Measurements from ENCODE around the gene ERBIN. TPM values are rescaled to one million over a fixed set of nuclear protein-coding genes. Genes with fewer than 3 reads are reported as not detected.
"Not testable (repeated sequence)": the region's sequence is repeated elsewhere in the genome, so short reads cannot be mapped to it uniquely, and the experiment has no call there.

Gene ERBIN
- total and polyA plus RNA-seq, 7 donors, result 31.9 to 101 (median 64.9) TPM

DNA sequence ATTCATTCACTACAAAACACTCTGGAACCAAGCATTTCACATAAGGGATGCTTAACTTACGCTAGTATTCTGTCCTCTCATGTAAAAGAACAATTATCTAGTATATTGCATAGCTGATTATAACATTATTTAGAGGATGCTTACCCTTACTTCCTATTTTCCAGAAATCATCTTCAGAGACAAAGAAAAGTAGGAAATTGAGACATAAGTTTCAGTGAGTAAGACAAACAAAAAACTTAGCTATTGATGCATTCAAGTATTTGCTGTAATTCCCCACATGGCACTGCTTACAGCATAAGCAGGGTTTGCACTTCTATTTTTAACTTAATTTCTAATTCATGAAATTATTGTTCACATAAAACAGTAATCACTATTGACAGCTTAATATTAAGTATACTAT, 112.9 kb downstream of the ERBIN start:
- no peaks in the 10 kb centered on the region for H3K4me1 ChIP-seq
- no peaks in the 10 kb centered on the region for H3K27me3 ChIP-seq
- no peak overlapping the region for H3K27ac ChIP-seq
- WGBS, 2 donors, result 97% methylated on average over 1 of the region's 1 CpG
- DNase-seq, result no peak
- no peak for TF ChIP-seq POLR2A (IDR thresholded peaks at IDR 0.05)
- TF ChIP-seq POLR2AphosphoS5 (IDR thresholded peaks at IDR 0.05), result no peak
- TF ChIP-seq, protein P1, sequence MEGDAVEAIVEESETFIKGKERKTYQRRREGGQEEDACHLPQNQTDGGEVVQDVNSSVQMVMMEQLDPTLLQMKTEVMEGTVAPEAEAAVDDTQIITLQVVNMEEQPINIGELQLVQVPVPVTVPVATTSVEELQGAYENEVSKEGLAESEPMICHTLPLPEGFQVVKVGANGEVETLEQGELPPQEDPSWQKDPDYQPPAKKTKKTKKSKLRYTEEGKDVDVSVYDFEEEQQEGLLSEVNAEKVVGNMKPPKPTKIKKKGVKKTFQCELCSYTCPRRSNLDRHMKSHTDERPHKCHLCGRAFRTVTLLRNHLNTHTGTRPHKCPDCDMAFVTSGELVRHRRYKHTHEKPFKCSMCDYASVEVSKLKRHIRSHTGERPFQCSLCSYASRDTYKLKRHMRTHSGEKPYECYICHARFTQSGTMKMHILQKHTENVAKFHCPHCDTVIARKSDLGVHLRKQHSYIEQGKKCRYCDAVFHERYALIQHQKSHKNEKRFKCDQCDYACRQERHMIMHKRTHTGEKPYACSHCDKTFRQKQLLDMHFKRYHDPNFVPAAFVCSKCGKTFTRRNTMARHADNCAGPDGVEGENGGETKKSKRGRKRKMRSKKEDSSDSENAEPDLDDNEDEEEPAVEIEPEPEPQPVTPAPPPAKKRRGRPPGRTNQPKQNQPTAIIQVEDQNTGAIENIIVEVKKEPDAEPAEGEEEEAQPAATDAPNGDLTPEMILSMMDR (IDR thresholded peaks at IDR 0.05), result no peak
- no peak for TF ChIP-seq EP300 (IDR thresholded peaks at IDR 0.05)
- H3K4me3 ChIP-seq, result no peak overlapping the region
- intact Hi-C loops (cut with DNase I), result no loop called here
- peaks cover 2 to 74% (median 13%) of the 10 kb centered on the region in 4 donors for H3K36me3 ChIP-seq
- no peaks in the 10 kb centered on the region for H3K9me3 ChIP-seq

DNA sequence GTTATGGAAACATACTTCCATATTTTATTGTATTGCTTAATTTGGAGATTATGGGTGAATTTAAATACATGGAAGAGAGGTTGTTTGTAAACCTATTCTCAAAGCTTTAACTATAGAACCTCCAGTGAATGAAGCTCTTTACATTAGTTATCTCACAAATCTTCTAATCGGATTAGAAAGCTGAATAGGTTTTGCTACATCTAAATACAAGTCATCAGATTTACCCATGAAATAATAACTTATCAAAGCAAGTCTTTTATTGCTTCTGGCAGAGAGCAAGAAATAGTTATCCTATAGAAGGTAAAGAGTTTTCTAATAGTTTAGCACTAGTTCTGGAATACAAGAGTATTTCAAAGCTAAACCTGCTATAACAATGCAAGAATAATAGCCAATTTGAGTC, 113.3 kb downstream of the ERBIN start:
- H3K27me3 ChIP-seq, result no peaks in the 10 kb centered on the region
- no peak overlapping the region for H3K27ac ChIP-seq
- WGBS, 2 donors, result 93% methylated on average over 1 of the region's 1 CpG
- intact Hi-C loops (cut with DNase I), result loop anchor here (10.0 kb wide), 1 partner anchor 415 kb away; the partner anchor contains the start of genes SHLD3, TRAPPC13 and TRIM23
- no peaks in the 10 kb centered on the region for H3K4me1 ChIP-seq
- peaks cover 6 to 76% (median 15%) of the 10 kb centered on the region in 4 donors for H3K36me3 ChIP-seq
- H3K4me3 ChIP-seq, result no peak overlapping the region
- no peak for DNase-seq
- no peaks in the 10 kb centered on the region for H3K9me3 ChIP-seq
- TF ChIP-seq POLR2A (IDR thresholded peaks at IDR 0.05) (no peak), POLR2AphosphoS5 (IDR thresholded peaks at IDR 0.05) (no peak), EP300 (IDR thresholded peaks at IDR 0.05) (no peak)
- TF ChIP-seq, protein P1 (IDR thresholded peaks at IDR 0.05), result no peak

DNA sequence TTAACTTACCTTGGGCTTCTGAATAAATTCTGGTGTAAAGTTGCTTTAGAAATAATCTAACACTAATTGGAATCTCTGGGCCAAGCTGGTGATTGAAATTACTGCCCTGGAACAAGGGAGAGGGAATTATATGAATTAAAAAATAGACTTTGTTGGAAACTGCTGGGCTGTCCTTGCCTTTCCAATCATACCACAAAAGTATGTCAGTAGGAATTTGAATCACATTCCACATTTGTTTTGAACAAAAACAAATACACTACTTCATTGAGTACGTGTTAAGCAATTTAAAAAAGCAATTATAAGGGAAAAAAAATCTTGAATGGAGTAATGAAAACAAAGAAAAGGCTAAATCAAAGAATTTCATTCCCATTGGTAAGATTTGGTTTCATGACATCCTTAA, 115.3 kb downstream of the ERBIN start:
- 85 to 88% methylated on average over 1 of the region's 1 CpG for WGBS, 2 donors
- H3K4me3 ChIP-seq, result no peak overlapping the region
- no peak overlapping the region for H3K27ac ChIP-seq
- H3K27me3 ChIP-seq, result no peaks in the 10 kb centered on the region
- DNase-seq, result no peak
- peaks cover 11 to 74% (median 18%) of the 10 kb centered on the region in 4 donors for H3K36me3 ChIP-seq
- intact Hi-C loops (cut with DNase I), result loop anchor here (10.0 kb wide), 1 partner anchor 417 kb away; the partner anchor contains the start of genes SHLD3, TRAPPC13 and TRIM23
- H3K4me1 ChIP-seq, result no peaks in the 10 kb centered on the region
- TF ChIP-seq POLR2A (IDR thresholded peaks at IDR 0.05) (no peak), POLR2AphosphoS5 (IDR thresholded peaks at IDR 0.05) (no peak), EP300 (IDR thresholded peaks at IDR 0.05) (no peak)
- TF ChIP-seq, protein P1 (IDR thresholded peaks at IDR 0.05), result no peak
- H3K9me3 ChIP-seq, result no peaks in the 10 kb centered on the region

DNA sequence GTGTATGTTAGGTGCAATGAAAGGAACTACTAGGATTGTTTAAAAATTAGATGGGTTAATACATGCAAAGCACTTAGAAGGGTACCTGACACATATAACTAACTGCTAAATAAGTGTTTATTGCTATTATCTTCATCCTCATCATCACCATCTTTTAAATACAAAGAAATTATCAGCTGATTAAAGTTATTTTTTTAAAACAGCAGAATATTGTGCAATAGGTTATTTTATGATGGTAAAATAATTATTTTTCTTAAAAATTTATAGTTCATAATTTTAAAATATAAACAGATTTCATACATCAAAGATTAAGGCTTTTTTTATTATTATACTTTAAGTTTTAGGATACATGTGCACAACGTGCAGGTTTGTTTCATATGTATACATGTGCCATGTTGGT, 130.9 kb downstream of the ERBIN start:
- H3K27ac ChIP-seq, result no peak overlapping the region
- 97 to 100% methylated on average over 1 of the region's 1 CpG for WGBS, 2 donors
- no peak overlapping the region for H3K4me3 ChIP-seq
- DNase-seq, result no peak
- no peaks in the 10 kb centered on the region for H3K9me3 ChIP-seq
- H3K27me3 ChIP-seq, result no peaks in the 10 kb centered on the region
- TF ChIP-seq, protein P1 (IDR thresholded peaks at IDR 0.05), result no peak
- no peak for TF ChIP-seq EP300 (IDR thresholded peaks at IDR 0.05)
- H3K4me1 ChIP-seq, result no peaks in the 10 kb centered on the region
- intact Hi-C loops (cut with DNase I), result no loop called here
- peaks cover 0 to 27% (median 9%) of the 10 kb centered on the region in 4 donors for H3K36me3 ChIP-seq

DNA sequence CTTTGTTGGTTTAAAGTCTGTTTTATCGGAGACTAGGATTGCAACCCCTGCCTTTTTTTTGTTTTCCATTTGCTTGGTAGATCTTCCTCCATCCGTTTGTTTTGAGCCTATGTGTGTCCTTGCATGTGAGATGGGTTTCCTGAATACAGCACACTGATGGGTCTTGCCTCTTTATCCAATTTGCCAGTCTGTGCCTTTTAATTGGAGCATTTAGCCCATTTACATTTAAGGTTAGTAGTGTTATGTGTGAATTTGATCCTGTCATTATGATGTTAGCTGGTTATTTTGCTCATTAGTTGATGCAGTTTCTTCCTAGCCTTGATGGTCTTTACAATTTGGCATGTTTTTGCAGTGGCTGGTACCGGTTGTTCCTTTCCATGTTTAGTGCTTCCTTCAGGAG, 134.9 kb downstream of the ERBIN start:
- DNase-seq; H3K27me3 ChIP-seq; H3K27ac ChIP-seq; H3K4me3 ChIP-seq; H3K4me1 ChIP-seq; H3K9me3 ChIP-seq; intact Hi-C loops (cut with DNase I); H3K36me3 ChIP-seq: not testable (repeated sequence)
- 94 to 96% methylated on average over 2 of the region's 3 CpGs for WGBS, 2 donors

- H3K27ac ChIP-seq; H3K4me1 ChIP-seq; H3K36me3 ChIP-seq; intact Hi-C loops (cut with DNase I); H3K9me3 ChIP-seq; H3K27me3 ChIP-seq; DNase-seq; H3K4me3 ChIP-seq: not testable (repeated sequence)
- 98% methylated on average over 13 of the region's 13 CpGs for WGBS, 2 donors
Observed at GRCh38 chr5:66063061-66063460, 136.7 kb downstream of the ERBIN start.
